Measurements from ENCODE around the gene LRRC4. TPM values are rescaled to one million over a fixed set of nuclear protein-coding genes. Genes with fewer than 3 reads are reported as not detected.

Gene LRRC4
- total RNA-seq, 1 donor from 2014 or later = 0.16 TPM

GRCh38 chr7:128076196-128076795 is 45.1 kb upstream of the LRRC4 start:
- no peak for TF ChIP-seq CTCF (IDR thresholded peaks at IDR 0.05)
- Mint-ChIP-seq H3K4me1 (no peaks in the 10 kb centered on the region), H3K9me3 (no peaks in the 10 kb centered on the region), H3K4me3 (no peak overlapping the region), H3K36me3 (ENCODE audit: low read depth) (peaks cover 60% of the 10 kb centered on the region), H3K27ac (no peak overlapping the region), H3K27me3 (no peaks in the 10 kb centered on the region)
- ChIA-PET POLR2A (no interaction called here), CTCF (interaction anchor here (1.3 kb wide), 1 partner anchor 133 kb away, joined by 3 read pairs; no protein-coding TSS in a partner anchor)
- intact Hi-C loops (cut with micrococcal nuclease) = no loop called here
- DNase-seq = no peak
- no peak for ATAC-seq (ENCODE audit: low read depth)

DNA sequence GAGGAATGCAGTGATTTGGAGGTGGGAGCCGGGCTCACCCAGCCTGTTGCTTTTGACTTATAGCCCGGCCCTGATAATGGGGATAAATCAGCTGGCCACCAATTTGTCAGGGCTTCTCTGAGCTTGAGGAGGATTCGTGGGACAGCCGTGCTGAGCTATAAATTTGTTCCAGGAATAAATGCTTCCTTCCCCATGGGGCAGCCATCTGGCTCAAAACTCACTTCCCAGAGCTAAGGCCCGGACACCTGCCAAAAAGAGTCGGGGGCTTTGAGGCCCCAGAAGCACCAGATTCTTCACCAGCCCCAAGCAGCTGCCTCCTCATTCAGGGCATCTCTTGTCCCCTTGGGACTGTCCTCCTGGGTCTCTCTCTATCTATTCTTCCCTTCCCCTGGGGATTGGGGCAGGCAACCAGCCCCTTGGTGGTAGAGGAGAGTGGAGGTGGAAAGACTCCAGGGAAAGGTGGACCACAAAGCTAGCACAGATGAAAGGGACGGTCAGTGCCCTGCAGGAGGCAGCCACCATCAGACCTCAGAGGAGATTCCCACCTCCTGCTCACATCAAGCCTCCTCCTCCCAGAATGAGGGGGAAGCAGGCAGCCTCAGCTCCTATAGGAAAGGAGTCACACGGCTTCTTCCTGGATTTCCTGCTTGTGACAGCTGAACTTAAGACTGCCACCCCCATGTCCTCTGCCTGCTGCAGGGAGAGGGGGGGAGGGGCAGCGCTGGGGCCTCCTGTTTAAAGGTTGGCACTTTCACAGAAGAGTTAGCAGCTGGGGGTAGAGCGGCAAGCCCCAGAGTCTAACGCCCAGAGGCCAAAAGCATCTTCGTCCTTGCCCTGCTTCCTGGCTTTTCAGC is 44.2 kb upstream of the LRRC4 start:
- H3K36me3 Mint-ChIP-seq (ENCODE audit: low read depth) = peaks cover 57% of the 10 kb centered on the region

GRCh38 chr7:128074736-128075135 is 43.5 kb upstream of the LRRC4 start:
- ATAC-seq (ENCODE audit: low read depth) (no peak), DNase-seq (no peak)
- Mint-ChIP-seq H3K27me3 (no peaks in the 10 kb centered on the region), H3K4me1 (no peaks in the 10 kb centered on the region), H3K27ac (no peak overlapping the region), H3K9me3 (no peaks in the 10 kb centered on the region), H3K4me3 (no peak overlapping the region), H3K36me3 (ENCODE audit: low read depth) (peaks cover 54% of the 10 kb centered on the region)
- CTCF ChIA-PET = interaction anchor here (1.3 kb wide), 1 partner anchor 135 kb away, joined by 3 read pairs; no protein-coding TSS in a partner anchor
- POLR2A ChIA-PET = no interaction called here
- TF ChIP-seq CTCF (IDR thresholded peaks at IDR 0.05) = no peak
- intact Hi-C loops (cut with micrococcal nuclease) = no loop called here

More for the DNA sequence above, 44.2 kb upstream of the LRRC4 start:
- H3K27ac Mint-ChIP-seq = no peak overlapping the region
- H3K4me1 Mint-ChIP-seq = no peaks in the 10 kb centered on the region
- no peaks in the 10 kb centered on the region for H3K27me3 Mint-ChIP-seq
- ChIA-PET POLR2A (no interaction called here), CTCF (interaction anchor here (1.3 kb wide), 1 partner anchor 134 kb away, joined by 3 read pairs; no protein-coding TSS in a partner anchor)
- intact Hi-C loops (cut with micrococcal nuclease) = no loop called here
- no peak overlapping the region for H3K4me3 Mint-ChIP-seq
- no peak for ATAC-seq (ENCODE audit: low read depth)
- no peaks in the 10 kb centered on the region for H3K9me3 Mint-ChIP-seq
- DNase-seq = no peak
- no peak for TF ChIP-seq CTCF (IDR thresholded peaks at IDR 0.05)

GRCh38 chr7:128074336-128074735 is 43.1 kb upstream of the LRRC4 start:
- no peak for TF ChIP-seq CTCF (IDR thresholded peaks at IDR 0.05)
- no peaks in the 10 kb centered on the region for H3K4me1 Mint-ChIP-seq
- H3K4me3 Mint-ChIP-seq = no peak overlapping the region
- intact Hi-C loops (cut with micrococcal nuclease) = no loop called here
- H3K27me3 Mint-ChIP-seq = no peaks in the 10 kb centered on the region
- no peaks in the 10 kb centered on the region for H3K9me3 Mint-ChIP-seq
- DNase-seq = no peak
- no peak for ATAC-seq (ENCODE audit: low read depth)
- H3K36me3 Mint-ChIP-seq (ENCODE audit: low read depth) = peaks cover 51% of the 10 kb centered on the region
- POLR2A ChIA-PET = no interaction called here
- no peak overlapping the region for H3K27ac Mint-ChIP-seq
- CTCF ChIA-PET = no interaction called here

- Mint-ChIP-seq H3K36me3 (ENCODE audit: low read depth) (peaks cover 50% of the 10 kb centered on the region), H3K27me3 (no peaks in the 10 kb centered on the region), H3K27ac (no peak overlapping the region), H3K4me1 (no peaks in the 10 kb centered on the region), H3K9me3 (no peaks in the 10 kb centered on the region), H3K4me3 (no peak overlapping the region)
- DNase-seq (no peak), ATAC-seq (ENCODE audit: low read depth) (no peak)
- CTCF ChIA-PET = no interaction called here
- no peak for TF ChIP-seq CTCF (IDR thresholded peaks at IDR 0.05)
- POLR2A ChIA-PET = no interaction called here
- intact Hi-C loops (cut with micrococcal nuclease) = no loop called here
Measured at GRCh38 chr7:128073671-128074310, 42.6 kb upstream of the LRRC4 start.

All from activated B cell treated with CpG ODN at 0.5 μM for 24 hours (primary cell).